ENCODE data around the gene CADM2. TPM values are rescaled to one million over a fixed set of nuclear protein-coding genes. Genes with fewer than 3 reads are reported as not detected.

The CADM2 gene
- total RNA-seq, 1 donor from 2014 or later: 6.8 TPM

- no peak overlapping the region for H3K27ac ChIP-seq
- H3K36me3 ChIP-seq: no peaks in the 10 kb centered on the region
- no peak overlapping the region for H3K27ac Mint-ChIP-seq
- no peaks in the 10 kb centered on the region for H3K27me3 ChIP-seq
- H3K79me2 ChIP-seq (ENCODE audit: low read depth): no peaks in the 10 kb centered on the region
- H3K4me2 ChIP-seq: no peak overlapping the region
- no peaks in the 10 kb centered on the region for H3K4me1 Mint-ChIP-seq
- DNase-seq (ENCODE audit: low spot score): no peak
- H3K9me3 Mint-ChIP-seq: no peaks in the 10 kb centered on the region
- no peak overlapping the region for H2AFZ ChIP-seq (replicated peaks)
- H3K27me3 Mint-ChIP-seq (ENCODE audit: insufficient read depth, low read depth): no peaks in the 10 kb centered on the region
- H3K36me3 Mint-ChIP-seq: no peaks in the 10 kb centered on the region
- no peak overlapping the region for H3K4me3 Mint-ChIP-seq
- H4K20me1 ChIP-seq (ENCODE audit: low read depth): no peaks in the 10 kb centered on the region
- no peaks in the 10 kb centered on the region for H3K9me3 ChIP-seq (ENCODE audit: low read depth)
- no peaks in the 10 kb centered on the region for H3F3A ChIP-seq (ENCODE audit: low read depth)
- no peak overlapping the region for H3K4me3 ChIP-seq
- no peaks in the 10 kb centered on the region for H3K4me1 ChIP-seq
- TF ChIP-seq CTCF (IDR thresholded peaks at IDR 0.05) (no peak), EZH2phosphoT487 (IDR thresholded peaks at IDR 0.05) (no peak), EZH2 (IDR thresholded peaks at IDR 0.05) (no peak)
- H3K9ac ChIP-seq: no peak overlapping the region
These were observed 418.3 kb downstream of the CADM2 start for GRCh38 chr3:85377115-85377514.

- H3K36me3 ChIP-seq: no peaks in the 10 kb centered on the region
These were observed 425.6 kb downstream of the CADM2 start for GRCh38 chr3:85384372-85384771.

GRCh38 chr3:85387913-85388505 is 429.2 kb downstream of the CADM2 start:
- no peaks in the 10 kb centered on the region for H3K36me3 ChIP-seq
- H3K79me2 ChIP-seq (ENCODE audit: low read depth): no peaks in the 10 kb centered on the region
- H3K27me3 Mint-ChIP-seq (ENCODE audit: insufficient read depth, low read depth): no peaks in the 10 kb centered on the region
- H3K4me2 ChIP-seq: no peak overlapping the region
- no peaks in the 10 kb centered on the region for H4K20me1 ChIP-seq (ENCODE audit: low read depth)
- DNase-seq (ENCODE audit: low spot score): no peak
- no peak for TF ChIP-seq EZH2 (IDR thresholded peaks at IDR 0.05)
- no peak for TF ChIP-seq CTCF (IDR thresholded peaks at IDR 0.05)
- no peak for TF ChIP-seq EZH2phosphoT487 (IDR thresholded peaks at IDR 0.05)
- H3K27ac Mint-ChIP-seq: no peak overlapping the region
- H3K36me3 Mint-ChIP-seq: no peaks in the 10 kb centered on the region
- H3K4me3 Mint-ChIP-seq: no peak overlapping the region
- H3K9ac ChIP-seq: no peak overlapping the region
- no peaks in the 10 kb centered on the region for H3F3A ChIP-seq (ENCODE audit: low read depth)
- no peaks in the 10 kb centered on the region for H3K9me3 ChIP-seq (ENCODE audit: low read depth)
- H3K9me3 Mint-ChIP-seq: no peaks in the 10 kb centered on the region
- no peak overlapping the region for H2AFZ ChIP-seq (replicated peaks)
- H3K4me1 Mint-ChIP-seq: no peaks in the 10 kb centered on the region
- H3K4me1 ChIP-seq: no peaks in the 10 kb centered on the region
- no peak overlapping the region for H3K27ac ChIP-seq
- no peaks in the 10 kb centered on the region for H3K27me3 ChIP-seq
- no peak overlapping the region for H3K4me3 ChIP-seq

More at GRCh38 chr3:85384372-85384771, 425.6 kb downstream of the CADM2 start:
- Histone ChIP-seq H4K20me1 (ENCODE audit: low read depth) (no peaks in the 10 kb centered on the region), H3K4me2 (no peak overlapping the region), H3K9me3 (ENCODE audit: low read depth) (no peaks in the 10 kb centered on the region), H3K9ac (no peak overlapping the region), H3K27ac (no peak overlapping the region), H2AFZ (replicated peaks) (no peak overlapping the region), H3K79me2 (ENCODE audit: low read depth) (no peaks in the 10 kb centered on the region), H3K4me1 (no peaks in the 10 kb centered on the region), H3F3A (ENCODE audit: low read depth) (no peaks in the 10 kb centered on the region), H3K4me3 (no peak overlapping the region), H3K27me3 (no peaks in the 10 kb centered on the region)
- H3K4me3 Mint-ChIP-seq: no peak overlapping the region
- no peak for DNase-seq (ENCODE audit: low spot score)
- no peaks in the 10 kb centered on the region for H3K36me3 Mint-ChIP-seq
- H3K27ac Mint-ChIP-seq: no peak overlapping the region
- no peak for TF ChIP-seq CTCF (IDR thresholded peaks at IDR 0.05)
- no peak for TF ChIP-seq EZH2phosphoT487 (IDR thresholded peaks at IDR 0.05)
- TF ChIP-seq EZH2 (IDR thresholded peaks at IDR 0.05): no peak
- no peaks in the 10 kb centered on the region for H3K4me1 Mint-ChIP-seq
- H3K27me3 Mint-ChIP-seq (ENCODE audit: insufficient read depth, low read depth): no peaks in the 10 kb centered on the region
- H3K9me3 Mint-ChIP-seq: no peaks in the 10 kb centered on the region

Measured in neural progenitor cell (in vitro differentiated cells).